Stomach (tissue), 4 donors: Measurements from ENCODE around the gene FANCC.

Source experiments
- POLR2AphosphoS5 ChIP-seq, 3 donors: sonication (generic); formaldehyde crosslinking; IDR thresholded peaks; one replicate each; pipeline ENCODE4 v1.6.1; 2016; ENCODE audit warnings: antibody characterized with exemption in 3 of 3
- TF ChIP-seq, protein P1 (sequence below), 7 experiments: fragments of 450-650 bp in 4 of 7; fragments of 200-600 bp in 3 of 7; sonication (generic) in 3 of 7; IDR thresholded peaks; one replicate each; pipeline ENCODE4 v1.5.1; 2016 to 2019; ENCODE audit warnings: antibody characterized with exemption in 7 of 7, control low read depth in 2 of 7, mild to moderate bottlenecking in 1 of 7

DNA sequence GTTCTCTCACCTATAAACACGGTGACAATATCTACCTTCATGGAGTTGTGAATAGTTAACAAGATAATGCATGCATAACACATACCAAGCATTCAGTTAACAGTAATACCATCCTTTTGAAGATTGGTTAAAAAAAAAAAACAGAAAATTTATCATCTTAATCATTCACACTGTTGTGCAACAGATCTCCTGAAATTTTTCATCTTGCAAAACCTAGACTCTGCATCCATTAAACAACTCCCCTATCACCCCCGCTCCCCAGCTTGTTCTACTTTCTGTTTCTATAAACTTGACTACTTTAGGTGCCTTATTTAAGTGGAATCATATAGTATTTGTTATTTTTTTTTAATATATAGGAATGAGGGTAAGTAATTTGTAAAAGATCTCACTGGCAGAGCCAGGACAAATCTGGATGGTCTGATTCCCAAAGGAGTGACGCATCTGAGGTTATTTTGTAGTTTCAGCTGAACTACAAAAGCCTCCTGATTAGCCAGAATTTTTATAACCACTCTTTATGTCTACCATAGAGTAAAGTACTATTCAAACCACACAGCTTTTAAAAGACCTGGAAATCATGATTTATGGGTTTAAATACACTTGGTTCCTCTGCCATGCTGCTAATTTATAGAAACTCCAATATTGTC, 93.0 kb downstream of the FANCC start:
- TF ChIP-seq, protein P1, sequence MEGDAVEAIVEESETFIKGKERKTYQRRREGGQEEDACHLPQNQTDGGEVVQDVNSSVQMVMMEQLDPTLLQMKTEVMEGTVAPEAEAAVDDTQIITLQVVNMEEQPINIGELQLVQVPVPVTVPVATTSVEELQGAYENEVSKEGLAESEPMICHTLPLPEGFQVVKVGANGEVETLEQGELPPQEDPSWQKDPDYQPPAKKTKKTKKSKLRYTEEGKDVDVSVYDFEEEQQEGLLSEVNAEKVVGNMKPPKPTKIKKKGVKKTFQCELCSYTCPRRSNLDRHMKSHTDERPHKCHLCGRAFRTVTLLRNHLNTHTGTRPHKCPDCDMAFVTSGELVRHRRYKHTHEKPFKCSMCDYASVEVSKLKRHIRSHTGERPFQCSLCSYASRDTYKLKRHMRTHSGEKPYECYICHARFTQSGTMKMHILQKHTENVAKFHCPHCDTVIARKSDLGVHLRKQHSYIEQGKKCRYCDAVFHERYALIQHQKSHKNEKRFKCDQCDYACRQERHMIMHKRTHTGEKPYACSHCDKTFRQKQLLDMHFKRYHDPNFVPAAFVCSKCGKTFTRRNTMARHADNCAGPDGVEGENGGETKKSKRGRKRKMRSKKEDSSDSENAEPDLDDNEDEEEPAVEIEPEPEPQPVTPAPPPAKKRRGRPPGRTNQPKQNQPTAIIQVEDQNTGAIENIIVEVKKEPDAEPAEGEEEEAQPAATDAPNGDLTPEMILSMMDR (IDR thresholded peaks at IDR 0.05) = no peak
- TF ChIP-seq POLR2AphosphoS5 (IDR thresholded peaks at IDR 0.05) = no peak
